SK-N-MC (cell line): ENCODE results near the gene KCNJ10.

Source experiments
- DNase-seq: peaks from one replicate; pipeline ENCODE4 v3.0.0-alpha.2; 2011; ENCODE audit warnings: low read depth, low spot score
- H3K27ac ChIP-seq: fragments of 200-600 bp; sonication (generic); 2 replicates; pipeline ENCODE4 v1.5.1; 2016; ENCODE audit warnings: mixed run types
- H3K36me3 ChIP-seq: fragments of 200-600 bp; sonication (generic); 2 replicates; pipeline ENCODE4 v1.6.1; 2017; ENCODE audit warnings: antibody characterized with exemption, low read length, mixed read lengths; ENCODE audit not compliant: insufficient read depth
- H3K4me3 ChIP-seq: fragments of 200-600 bp; sonication (generic); 2 replicates; pipeline ENCODE4 v1.5.1; 2016
- H3K9ac ChIP-seq: fragments of 200-600 bp; sonication (generic); 2 replicates; pipeline ENCODE4 v1.8.0; 2017; ENCODE audit warnings: mixed run types, mixed read lengths; ENCODE audit not compliant: insufficient read length
- H3K9me3 ChIP-seq: fragments of 200-600 bp; sonication (generic); 2 replicates; pipeline ENCODE4 v1.6.1; 2017; ENCODE audit warnings: low read depth, mild to moderate bottlenecking, antibody characterized with exemption, low read length, moderate library complexity, mixed read lengths
- EZH2 ChIP-seq: fragments of 200-600 bp; sonication (generic); IDR thresholded peaks from one replicate; pipeline ENCODE4 v1.6.1; 2017; ENCODE audit warnings: antibody characterized with exemption
- FOXP2 ChIP-seq: optimal IDR thresholded peaks from 2 replicates; pipeline ENCODE3; 2011; ENCODE audit warnings: mild to moderate bottlenecking, moderate library complexity; ENCODE audit not compliant: insufficient read depth; ENCODE audit errors: extremely low read length, control extremely low read depth
- POLR2AphosphoS5 ChIP-seq: IDR thresholded peaks from 2 replicates; pipeline ENCODE4 v1.6.1; 2012; ENCODE audit warnings: mild to moderate bottlenecking, low read depth, low read length, borderline replicate concordance

Gene KCNJ10

DNA sequence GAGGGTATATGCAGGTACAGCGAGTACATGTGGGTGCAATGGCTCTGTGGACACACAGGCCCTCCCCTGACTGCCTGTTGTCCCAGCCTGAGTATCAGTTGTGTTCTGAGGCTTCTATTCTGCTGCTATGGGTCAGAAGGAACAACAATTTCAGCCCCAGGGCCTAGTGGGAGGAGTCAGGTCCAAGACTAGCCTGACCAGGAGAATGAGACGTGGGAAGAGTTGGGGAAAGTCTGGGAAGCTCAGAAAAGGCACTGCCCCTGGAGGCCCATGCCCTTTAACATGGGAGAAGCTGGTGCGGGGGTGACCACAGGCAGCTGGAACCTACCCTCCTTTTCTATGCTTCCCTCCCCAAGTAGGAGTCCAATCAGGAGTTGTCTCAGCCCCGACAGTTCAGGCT lies 20.8 kb upstream of the KCNJ10 start:
- Histone ChIP-seq H3K27ac (no peak overlapping the region), H3K4me3 (no peak overlapping the region), H3K9ac (no peak overlapping the region), H3K36me3 (no peaks in the 10 kb centered on the region), H3K9me3 (no peaks in the 10 kb centered on the region)
- no peak for TF ChIP-seq EZH2
- TF ChIP-seq POLR2AphosphoS5: no peak
- no peak for TF ChIP-seq FOXP2
- no peak for DNase-seq

DNA sequence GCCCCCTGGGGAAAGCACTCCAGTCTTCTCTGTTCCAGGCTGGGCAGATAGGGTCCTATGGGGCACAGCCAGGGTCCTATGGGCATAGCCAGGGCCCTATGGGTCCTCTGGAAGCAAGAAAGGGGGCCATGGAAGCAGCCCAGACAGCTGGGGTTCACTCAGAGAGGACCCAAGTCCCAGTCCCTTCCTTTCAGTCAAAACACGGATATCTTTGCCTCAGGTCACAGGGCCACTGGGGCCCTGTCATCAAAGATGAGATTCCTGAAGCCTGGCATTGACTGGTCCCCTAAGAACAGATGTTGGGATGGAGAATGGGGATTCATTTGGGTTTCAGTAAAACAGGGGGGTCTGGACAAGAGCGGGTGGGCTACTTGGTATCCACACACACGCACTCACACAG lies 19.9 kb upstream of the KCNJ10 start:
- H3K36me3 ChIP-seq: no peaks in the 10 kb centered on the region
- H3K9ac ChIP-seq: no peak overlapping the region
- H3K4me3 ChIP-seq: no peak overlapping the region
- H3K9me3 ChIP-seq: no peaks in the 10 kb centered on the region
- no peak for DNase-seq
- TF ChIP-seq FOXP2 (no peak), POLR2AphosphoS5 (no peak), EZH2 (no peak)
- H3K27ac ChIP-seq: no peak overlapping the region

GRCh38 chr1:160087118-160087662 lies 17.2 kb upstream of the KCNJ10 start:
- TF ChIP-seq POLR2AphosphoS5 (no peak), FOXP2 (no peak), EZH2 (no peak)
- H3K9me3 ChIP-seq: no peaks in the 10 kb centered on the region
- no peak overlapping the region for H3K27ac ChIP-seq
- H3K36me3 ChIP-seq: no peaks in the 10 kb centered on the region
- no peak overlapping the region for H3K9ac ChIP-seq
- no peak overlapping the region for H3K4me3 ChIP-seq
- no peak for DNase-seq

- H3K9ac ChIP-seq: no peak overlapping the region
- H3K4me3 ChIP-seq: no peak overlapping the region
- no peak overlapping the region for H3K27ac ChIP-seq
- H3K36me3 ChIP-seq: no peaks in the 10 kb centered on the region
- H3K9me3 ChIP-seq: no peaks in the 10 kb centered on the region
- TF ChIP-seq EZH2 (no peak), FOXP2 (no peak), POLR2AphosphoS5 (no peak)
- no peak for DNase-seq
Measured at GRCh38 chr1:160086456-160086892, 16.5 kb upstream of the KCNJ10 start.

DNA sequence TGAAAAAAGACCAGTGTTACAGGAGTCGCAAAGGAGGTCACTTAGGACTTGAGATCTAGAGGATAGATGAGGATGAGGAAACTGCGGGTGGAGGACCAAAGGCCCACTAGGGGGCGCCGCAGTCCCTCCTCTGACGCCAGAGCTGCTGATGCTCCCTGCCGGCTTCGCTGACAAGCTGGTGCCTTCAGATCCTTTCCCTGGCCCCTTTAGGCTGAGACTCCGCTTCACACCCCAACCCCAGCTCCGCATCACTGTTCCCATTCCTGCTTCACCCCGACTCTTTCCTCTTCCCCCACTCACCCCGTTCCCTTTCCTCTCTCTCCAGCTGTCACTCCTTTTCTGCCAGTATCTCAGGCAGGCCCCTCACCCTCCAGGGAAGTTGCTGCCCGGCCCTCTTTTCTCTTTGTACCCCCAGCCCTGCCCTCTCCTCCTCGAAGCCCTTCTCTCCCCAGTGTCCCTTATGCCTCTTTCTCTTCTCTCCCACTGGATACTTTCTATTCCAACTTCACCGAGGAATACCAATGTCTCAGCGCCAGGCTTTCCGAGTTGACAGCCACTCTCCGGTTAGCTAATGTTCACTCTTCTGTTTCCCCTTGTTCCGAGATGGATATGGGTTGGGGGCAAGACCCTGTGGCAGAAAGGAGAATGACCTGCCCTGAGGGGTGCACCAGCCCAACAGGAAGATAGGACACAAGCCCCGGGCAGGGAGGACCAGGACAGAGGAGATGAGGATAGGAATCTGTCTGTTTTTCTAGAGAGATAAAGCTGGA lies 15.9 kb upstream of the KCNJ10 start:
- TF ChIP-seq FOXP2 (no peak), POLR2AphosphoS5 (no peak), EZH2 (no peak)
- no peaks in the 10 kb centered on the region for H3K9me3 ChIP-seq
- no peak for DNase-seq
- H3K9ac ChIP-seq: no peak overlapping the region
- no peak overlapping the region for H3K4me3 ChIP-seq
- H3K27ac ChIP-seq: no peak overlapping the region
- no peaks in the 10 kb centered on the region for H3K36me3 ChIP-seq

DNA sequence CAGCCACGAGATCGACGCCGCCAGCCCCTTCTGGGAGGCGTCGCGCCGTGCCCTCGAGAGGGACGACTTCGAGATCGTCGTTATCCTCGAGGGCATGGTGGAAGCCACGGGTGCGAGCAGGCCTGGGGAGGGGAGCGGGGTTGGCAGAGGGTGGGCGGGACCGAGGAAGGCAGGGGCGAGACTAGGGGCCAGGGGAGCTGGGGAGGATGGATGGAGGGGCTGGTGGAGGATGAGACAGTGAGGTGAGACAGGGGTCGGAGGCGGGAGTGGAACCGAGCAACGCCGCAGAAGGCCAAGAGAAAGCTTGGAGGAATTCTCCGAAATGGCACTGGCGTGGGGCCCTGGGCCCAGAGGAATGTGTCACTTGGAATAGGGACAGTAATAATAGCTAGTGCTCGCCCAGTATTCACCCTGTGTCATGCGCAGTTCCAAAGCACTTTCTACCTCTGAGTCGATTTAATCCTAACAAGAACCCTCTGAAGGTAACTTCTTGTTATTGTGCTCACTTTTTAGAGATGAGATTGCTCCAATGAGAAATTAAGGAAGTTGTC lies 14.9 kb upstream of the KCNJ10 start:
- Histone ChIP-seq H3K36me3 (no peaks in the 10 kb centered on the region), H3K27ac (no peak overlapping the region), H3K4me3 (no peak overlapping the region), H3K9ac (no peak overlapping the region), H3K9me3 (no peaks in the 10 kb centered on the region)
- TF ChIP-seq FOXP2 (no peak), POLR2AphosphoS5 (no peak), EZH2 (no peak)
- DNase-seq: no peak

GRCh38 chr1:160083968-160084770 lies 14.2 kb upstream of the KCNJ10 start:
- no peak for DNase-seq
- TF ChIP-seq EZH2 (no peak), POLR2AphosphoS5 (no peak), FOXP2 (no peak)
- H3K27ac ChIP-seq: no peak overlapping the region
- H3K9ac ChIP-seq: no peak overlapping the region
- no peak overlapping the region for H3K4me3 ChIP-seq
- H3K9me3 ChIP-seq: no peaks in the 10 kb centered on the region
- H3K36me3 ChIP-seq: no peaks in the 10 kb centered on the region

GRCh38 chr1:160082926-160083325 lies 13.0 kb upstream of the KCNJ10 start:
- H3K9me3 ChIP-seq: no peaks in the 10 kb centered on the region
- no peak overlapping the region for H3K9ac ChIP-seq
- no peak for TF ChIP-seq EZH2
- no peak for TF ChIP-seq POLR2AphosphoS5
- TF ChIP-seq FOXP2: no peak
- H3K4me3 ChIP-seq: no peak overlapping the region
- H3K27ac ChIP-seq: no peak overlapping the region
- no peak for DNase-seq
- H3K36me3 ChIP-seq: no peaks in the 10 kb centered on the region
